Breast epithelium (tissue), 4 donors: ENCODE results near the gene GLYATL2. TPM values are rescaled to one million over a fixed set of nuclear protein-coding genes. Genes with fewer than 3 reads are reported as not detected.

Source experiments
- DNase-seq, 2 donors: peaks; one replicate each; pipeline ENCODE4 v3.0.0-alpha.2; 2019; ENCODE audit warnings: low spot score in 2 of 2
- H3K27ac ChIP-seq, 2 donors: fragments of 200-600 bp; sonication (generic) in 1 of 2; one replicate each; pipeline ENCODE4 v1.5.1; 2016 to 2019; ENCODE audit warnings: mild to moderate bottlenecking in 1 of 2
- H3K27me3 ChIP-seq, 2 donors: fragments of 200-600 bp; sonication (generic) in 1 of 2; one replicate each; pipeline versions ENCODE4 v1.5.1 to v1.6.0; 2017 to 2019; ENCODE audit warnings: control low read depth in 1 of 2, mild to moderate bottlenecking in 1 of 2
- H3K36me3 ChIP-seq: fragments of 200-600 bp; one replicate; pipeline ENCODE4 v1.5.1; 2019
- H3K4me1 ChIP-seq, 2 donors: fragments of 200-600 bp; sonication (generic); one replicate each; pipeline ENCODE4 v1.5.1; 2016 to 2019; ENCODE audit warnings: control low read depth in 1 of 2
- H3K4me3 ChIP-seq, 3 donors: fragments of 200-600 bp; sonication (generic); 1 replicate in 2 of 3; 2 replicates in 1 of 3; pipeline ENCODE4 v1.5.1; 2016 to 2019; ENCODE audit warnings: mild to moderate bottlenecking in 3 of 3, moderate library complexity in 2 of 3
- H3K9me3 ChIP-seq, 2 donors: fragments of 200-600 bp; sonication (generic) in 1 of 2; one replicate each; pipeline ENCODE4 v1.5.1; 2016 to 2019; ENCODE audit warnings: control low read depth in 1 of 2
- POLR2A ChIP-seq: fragments of 450-650 bp; IDR thresholded peaks from one replicate; pipeline ENCODE4 v1.6.1; 2016; ENCODE audit warnings: antibody characterized with exemption, mild to moderate bottlenecking, moderate library complexity
- POLR2AphosphoS5 ChIP-seq, 3 donors: sonication (generic); formaldehyde crosslinking; IDR thresholded peaks; one replicate each; pipeline ENCODE4 v1.6.1; 2017; ENCODE audit warnings: antibody characterized with exemption in 3 of 3
- intact Hi-C: fragments of 100-400 bp; cut with DNase I; formaldehyde crosslinking; loops from one replicate; pipeline ENCODE4 v1.15.1; 2023; ENCODE audit warnings: low total_unique reads
- total RNA-seq, 3 donors: library from RNA; depleted of rRNA; stranded (reverse); fragments of >200 nt; gene quantifications; one replicate each; pipeline ENCODE4 v1.1.0, GENCODE V29; 2016
- TF ChIP-seq, protein P1 (sequence below), 3 donors: fragments of 450-650 bp; IDR thresholded peaks; one replicate each; pipeline ENCODE4 v1.5.1; 2016 to 2017; ENCODE audit warnings: antibody characterized with exemption in 3 of 3, mild to moderate bottlenecking in 3 of 3, moderate library complexity in 3 of 3

The GLYATL2 gene
- 10 to 100 TPM in 1 of 3 donors, 1 to 10 TPM in 2; 1.3 to 38.3 (median 1.8) TPM for total RNA-seq

DNA sequence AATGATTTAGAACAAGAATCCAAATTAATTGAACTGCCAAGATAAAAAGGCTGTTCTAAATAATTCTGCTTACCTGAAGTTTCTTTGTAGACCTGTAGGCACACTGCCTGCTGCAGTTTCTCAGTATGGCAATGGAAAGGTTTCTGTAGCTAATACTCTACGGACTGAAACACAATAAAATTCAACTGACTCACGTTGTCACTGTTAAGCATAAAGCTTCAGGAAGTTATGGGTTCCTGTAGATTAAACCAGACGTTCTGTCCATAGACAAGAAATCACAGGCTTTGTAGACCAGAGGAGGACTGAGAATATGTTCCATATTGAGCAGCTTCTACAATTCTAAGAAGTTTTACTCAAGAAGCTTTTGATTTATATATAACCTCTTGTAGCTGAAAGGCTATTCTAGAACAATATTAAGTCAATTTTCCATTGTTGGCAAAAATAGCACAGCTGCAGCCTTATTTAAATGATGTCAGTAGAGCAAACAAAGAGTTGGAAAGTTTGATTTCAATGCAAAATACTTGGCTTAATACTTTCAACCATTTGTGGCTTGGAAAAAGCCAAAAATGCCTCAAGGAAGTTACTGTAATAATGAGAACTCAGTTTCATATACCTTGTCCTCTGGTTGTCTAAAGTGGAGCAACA is at the start of gene GLYATL2:
GLYATL2 (minus strand) TSS at position 344 of the 645 bp plus-strand sequence. CDS start 5,092 bp downstream, outside the sequence.
- TF ChIP-seq POLR2A (no peak), POLR2AphosphoS5 (IDR thresholded peaks at IDR 0.05) (no peak)
- TF ChIP-seq, protein P1, sequence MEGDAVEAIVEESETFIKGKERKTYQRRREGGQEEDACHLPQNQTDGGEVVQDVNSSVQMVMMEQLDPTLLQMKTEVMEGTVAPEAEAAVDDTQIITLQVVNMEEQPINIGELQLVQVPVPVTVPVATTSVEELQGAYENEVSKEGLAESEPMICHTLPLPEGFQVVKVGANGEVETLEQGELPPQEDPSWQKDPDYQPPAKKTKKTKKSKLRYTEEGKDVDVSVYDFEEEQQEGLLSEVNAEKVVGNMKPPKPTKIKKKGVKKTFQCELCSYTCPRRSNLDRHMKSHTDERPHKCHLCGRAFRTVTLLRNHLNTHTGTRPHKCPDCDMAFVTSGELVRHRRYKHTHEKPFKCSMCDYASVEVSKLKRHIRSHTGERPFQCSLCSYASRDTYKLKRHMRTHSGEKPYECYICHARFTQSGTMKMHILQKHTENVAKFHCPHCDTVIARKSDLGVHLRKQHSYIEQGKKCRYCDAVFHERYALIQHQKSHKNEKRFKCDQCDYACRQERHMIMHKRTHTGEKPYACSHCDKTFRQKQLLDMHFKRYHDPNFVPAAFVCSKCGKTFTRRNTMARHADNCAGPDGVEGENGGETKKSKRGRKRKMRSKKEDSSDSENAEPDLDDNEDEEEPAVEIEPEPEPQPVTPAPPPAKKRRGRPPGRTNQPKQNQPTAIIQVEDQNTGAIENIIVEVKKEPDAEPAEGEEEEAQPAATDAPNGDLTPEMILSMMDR (IDR thresholded peaks at IDR 0.05), result no peak
- Histone ChIP-seq H3K4me3 (no peak within 1 kb of the TSS), H3K36me3 (no peaks in the 10 kb centered on the region)

GRCh38 chr11:58893899-58894298 is 49.4 kb upstream of the GLYATL2 start:
- Histone ChIP-seq H3K4me3 (no peak overlapping the region), H3K27me3 (no peaks in the 10 kb centered on the region), H3K4me1 (no peaks in the 10 kb centered on the region), H3K9me3 (no peaks in the 10 kb centered on the region), H3K27ac (no peak overlapping the region), H3K36me3 (no peaks in the 10 kb centered on the region)
- intact Hi-C loops, result no loop called here
- no peak for TF ChIP-seq POLR2A
- DNase-seq, result no peak

More for the DNA sequence above, at the start of gene GLYATL2:
- no peak for DNase-seq
- H3K4me1 ChIP-seq, result no peaks in the 10 kb centered on the region
- intact Hi-C loops, result no loop called here
- H3K27me3 ChIP-seq, result no peaks in the 10 kb centered on the region
- H3K27ac ChIP-seq, result peak within 1 kb of the TSS; percentile 56 to 64
- no peaks in the 10 kb centered on the region for H3K9me3 ChIP-seq

- no peaks in the 10 kb centered on the region for H3K36me3 ChIP-seq
- H3K9me3 ChIP-seq, result no peaks in the 10 kb centered on the region
- H3K4me1 ChIP-seq, result no peaks in the 10 kb centered on the region
- no peak for DNase-seq
- H3K27ac ChIP-seq, result no peak overlapping the region
- H3K4me3 ChIP-seq, result no peak overlapping the region
- intact Hi-C loops, result no loop called here
- no peaks in the 10 kb centered on the region for H3K27me3 ChIP-seq
- no peak for TF ChIP-seq POLR2AphosphoS5 (IDR thresholded peaks at IDR 0.05)
These were observed 44.1 kb upstream of the GLYATL2 start for GRCh38 chr11:58888579-58888978.

DNA sequence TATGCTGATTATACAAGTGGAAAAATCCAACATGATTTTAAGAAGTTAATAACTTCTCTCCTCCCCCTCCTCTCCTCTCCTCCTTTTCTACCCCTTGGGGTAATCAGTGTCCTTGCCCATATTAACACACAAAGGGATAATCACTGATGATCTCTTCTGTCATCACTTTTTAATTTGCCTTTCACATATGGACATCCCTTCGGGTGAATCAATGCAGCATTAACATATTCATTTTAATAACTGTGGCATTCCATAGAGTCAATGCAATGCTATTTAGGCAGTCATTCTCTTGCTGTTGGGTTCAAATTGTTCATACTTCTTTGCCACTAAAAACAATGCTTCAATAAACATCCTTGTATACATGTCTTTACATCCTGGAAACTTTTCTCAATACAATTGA is 42.9 kb upstream of the GLYATL2 start:
- intact Hi-C loops, result no loop called here
- no peaks in the 10 kb centered on the region for H3K27me3 ChIP-seq
- H3K4me3 ChIP-seq, result no peak overlapping the region
- no peaks in the 10 kb centered on the region for H3K9me3 ChIP-seq
- no peaks in the 10 kb centered on the region for H3K4me1 ChIP-seq
- H3K36me3 ChIP-seq, result no peaks in the 10 kb centered on the region
- TF ChIP-seq, protein P1 (IDR thresholded peaks at IDR 0.05), result no peak
- TF ChIP-seq POLR2A, result no peak
- TF ChIP-seq POLR2AphosphoS5 (IDR thresholded peaks at IDR 0.05), result no peak
- H3K27ac ChIP-seq, result no peak overlapping the region
- DNase-seq, result no peak

DNA sequence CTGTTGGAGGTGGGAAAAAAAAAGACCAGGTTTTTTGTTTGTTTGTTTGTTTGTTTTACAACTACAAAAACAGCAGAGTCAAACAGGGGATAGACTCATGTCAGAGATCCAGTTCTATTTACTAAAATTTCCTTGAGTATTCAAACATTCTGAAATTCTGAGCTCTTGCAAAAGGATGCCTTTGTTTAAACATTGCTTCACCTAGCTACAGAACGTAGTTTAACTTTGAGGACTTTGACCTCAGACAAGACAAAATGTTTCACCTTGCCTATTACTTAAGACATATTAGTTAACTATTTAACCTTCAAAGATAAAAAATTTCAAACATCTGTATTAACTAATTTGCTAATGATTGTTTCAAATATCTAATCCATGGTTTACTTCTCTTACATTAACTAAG is 36.1 kb upstream of the GLYATL2 start:
- no peak for DNase-seq
- Histone ChIP-seq H3K9me3 (no peaks in the 10 kb centered on the region), H3K27me3 (no peaks in the 10 kb centered on the region), H3K4me1 (no peaks in the 10 kb centered on the region), H3K27ac (no peak overlapping the region), H3K4me3 (no peak overlapping the region), H3K36me3 (no peaks in the 10 kb centered on the region)
- intact Hi-C loops, result no loop called here
- TF ChIP-seq POLR2A (no peak), POLR2AphosphoS5 (IDR thresholded peaks at IDR 0.05) (no peak)
- TF ChIP-seq, protein P1 (IDR thresholded peaks at IDR 0.05), result no peak

DNA sequence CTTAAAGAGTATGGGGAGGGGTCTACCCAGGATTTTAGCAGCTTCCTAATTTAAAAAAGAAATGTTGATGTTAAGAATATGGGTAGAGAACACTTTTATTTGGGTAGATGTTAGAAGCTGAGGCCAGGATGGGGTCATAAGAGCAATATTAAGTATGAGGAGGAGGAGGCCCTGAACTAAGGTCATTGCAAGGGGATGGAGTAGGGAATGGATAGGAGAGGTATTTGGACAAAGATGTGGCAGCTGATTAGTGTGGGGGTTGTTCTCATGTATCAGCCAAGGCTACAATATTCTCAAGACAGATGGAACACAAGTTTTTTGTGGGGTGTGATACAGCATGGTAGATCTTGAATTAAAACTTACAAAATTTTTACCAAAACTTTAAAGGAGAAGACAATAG is 35.7 kb upstream of the GLYATL2 start:
- Histone ChIP-seq H3K27ac (no peak overlapping the region), H3K36me3 (no peaks in the 10 kb centered on the region), H3K4me3 (no peak overlapping the region), H3K9me3 (no peaks in the 10 kb centered on the region), H3K27me3 (no peaks in the 10 kb centered on the region), H3K4me1 (no peaks in the 10 kb centered on the region)
- TF ChIP-seq POLR2A (no peak), POLR2AphosphoS5 (IDR thresholded peaks at IDR 0.05) (no peak)
- TF ChIP-seq, protein P1 (IDR thresholded peaks at IDR 0.05), result no peak
- DNase-seq, result no peak
- intact Hi-C loops, result no loop called here
